ENCODE results near the gene DDX39A. TPM values are rescaled to one million over a fixed set of nuclear protein-coding genes. Genes with fewer than 3 reads are reported as not detected.

Gene DDX39A
- total RNA-seq, 2 experiments from 2014 or later: 296 to 299 TPM

- intact Hi-C loops (cut with DNase I, micrococcal nuclease): loop anchor here (1.0 to 10.0 kb wide), 3 partner anchors 44 to 227 kb away; partner anchors contain the start of gene ASF1B (in 1 of the 2)
- Histone ChIP-seq H3K4me3 (ENCODE audit: low read length) (no peak overlapping the region), H3K36me3 (ENCODE audit: insufficient read depth, low read length) (no peaks in the 10 kb centered on the region), H3K27ac (ENCODE audit: low read depth in 1 of 2, low read length in 2 of 2) (no peak overlapping the region), H3K9me3 (ENCODE audit: control insufficient read depth in 1 of 2, insufficient read depth in 1 of 2, low read length in 2 of 2) (no peaks in the 10 kb centered on the region), H3K27me3 (ENCODE audit: control insufficient read depth in 1 of 2, insufficient read depth in 2 of 2, low read length in 2 of 2) (no peaks in the 10 kb centered on the region), H3K4me1 (ENCODE audit: insufficient read depth, low read length) (peaks cover 61% of the 10 kb centered on the region)
- ChIA-PET CTCF (interaction anchor here (0.6 to 5.9 kb wide), 21 partner anchors 9 to 373 kb away, joined by 3 to 93 read pairs (median 5); partner anchors contain the start of genes ADGRE5 and ASF1B), POLR2A (interaction anchor here (0.7 to 14.1 kb wide), 5 partner anchors 13 to 71 kb away, joined by 3 to 240 read pairs (median 5); partner anchors contain the start of genes ADGRE5 and PKN1)
- Mint-ChIP-seq H3K4me1 (ENCODE audit: low read depth) (peaks cover 44% of the 10 kb centered on the region), H3K27me3 (no peaks in the 10 kb centered on the region), H3K27ac (peak overlapping the region; percentile 81), H3K4me3 (peak overlapping the region; percentile 84), H3K36me3 (ENCODE audit: low read depth) (no peaks in the 10 kb centered on the region), H3K9me3 (no peaks in the 10 kb centered on the region)
- ATAC-seq (ENCODE audit: poor library complexity): peak; percentile 44
- DNase-seq: peak in 9 of 14 experiments; percentile 24 to 83 (median 48)
- TF ChIP-seq, protein P1, sequence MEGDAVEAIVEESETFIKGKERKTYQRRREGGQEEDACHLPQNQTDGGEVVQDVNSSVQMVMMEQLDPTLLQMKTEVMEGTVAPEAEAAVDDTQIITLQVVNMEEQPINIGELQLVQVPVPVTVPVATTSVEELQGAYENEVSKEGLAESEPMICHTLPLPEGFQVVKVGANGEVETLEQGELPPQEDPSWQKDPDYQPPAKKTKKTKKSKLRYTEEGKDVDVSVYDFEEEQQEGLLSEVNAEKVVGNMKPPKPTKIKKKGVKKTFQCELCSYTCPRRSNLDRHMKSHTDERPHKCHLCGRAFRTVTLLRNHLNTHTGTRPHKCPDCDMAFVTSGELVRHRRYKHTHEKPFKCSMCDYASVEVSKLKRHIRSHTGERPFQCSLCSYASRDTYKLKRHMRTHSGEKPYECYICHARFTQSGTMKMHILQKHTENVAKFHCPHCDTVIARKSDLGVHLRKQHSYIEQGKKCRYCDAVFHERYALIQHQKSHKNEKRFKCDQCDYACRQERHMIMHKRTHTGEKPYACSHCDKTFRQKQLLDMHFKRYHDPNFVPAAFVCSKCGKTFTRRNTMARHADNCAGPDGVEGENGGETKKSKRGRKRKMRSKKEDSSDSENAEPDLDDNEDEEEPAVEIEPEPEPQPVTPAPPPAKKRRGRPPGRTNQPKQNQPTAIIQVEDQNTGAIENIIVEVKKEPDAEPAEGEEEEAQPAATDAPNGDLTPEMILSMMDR (IDR thresholded peaks at IDR 0.05): peak; percentile 29
Measured at GRCh38 chr19:14361824-14362223, 57.3 kb downstream of the DDX39A start.

Other genes starting within 250 kb of the DDX39A start
- 10 to 100 TPM; 22.2 to 23.9 TPM for gene ADGRL1, start 213.2 kb downstream of the DDX39A start, total RNA-seq
- gene ADGRE5, start 37.9 kb downstream of the DDX39A start, total RNA-seq: 100 to 1,000 TPM; 745 to 751 TPM
- 100 to 1,000 TPM; 171 TPM for gene PKN1, start 14.0 kb upstream of the DDX39A start, total RNA-seq
- not detected for gene PTGER1, start 56.0 kb upstream of the DDX39A start, total RNA-seq
- 10 to 100 TPM; 17.8 to 21.0 TPM for gene GIPC1, start 76.8 kb upstream of the DDX39A start, total RNA-seq
- gene DNAJB1, start 99.1 kb upstream of the DDX39A start, total RNA-seq: 100 to 1,000 TPM; 666 to 672 TPM
- 100 to 1,000 TPM; 217 to 232 TPM for gene TECR, start 110.3 kb upstream of the DDX39A start, total RNA-seq
- 10 to 100 TPM; 31.7 to 39.1 TPM for gene NDUFB7, start 152.7 kb upstream of the DDX39A start, total RNA-seq
- not detected for gene CLEC17A, start 163.7 kb upstream of the DDX39A start, total RNA-seq